ENCODE results near the gene CBFA2T2. TPM values are rescaled to one million over a fixed set of nuclear protein-coding genes. Genes with fewer than 3 reads are reported as not detected.
A peak's percentile ranks its signal among the peaks of the same experiment; 100 is the strongest.
"Not testable (repeated sequence)": the region's sequence is repeated elsewhere in the genome, so short reads cannot be mapped to it uniquely, and the experiment has no call there.

Gene CBFA2T2
- total RNA-seq, 1 donor from 2014 or later: 13.6 TPM

GRCh38 chr20:33506576-33506975 lies 16.7 kb downstream of the CBFA2T2 start:
- no peak for DNase-seq (ENCODE audit: low read depth)

GRCh38 chr20:33507461-33507860 lies 17.6 kb downstream of the CBFA2T2 start:
- DNase-seq (ENCODE audit: low read depth): no peak

GRCh38 chr20:33508015-33508414 lies 18.1 kb downstream of the CBFA2T2 start:
- not testable (repeated sequence) for DNase-seq (ENCODE audit: low read depth)

- DNase-seq (ENCODE audit: low read depth): not testable (repeated sequence)
Measured at GRCh38 chr20:33509057-33509456, 19.2 kb downstream of the CBFA2T2 start.

- DNase-seq (ENCODE audit: low read depth): not testable (repeated sequence)
Measured at GRCh38 chr20:33511876-33512275, 22.0 kb downstream of the CBFA2T2 start.

GRCh38 chr20:33515569-33516216 lies 25.8 kb downstream of the CBFA2T2 start:
- DNase-seq (ENCODE audit: low read depth): no peak

- peak; percentile 53 for DNase-seq (ENCODE audit: low read depth)
Measured at GRCh38 chr20:33516882-33517281, 27.0 kb downstream of the CBFA2T2 start.

- peak; percentile 97 for DNase-seq (ENCODE audit: low read depth)
Measured at GRCh38 chr20:33518071-33518470, 28.2 kb downstream of the CBFA2T2 start.

- DNase-seq (ENCODE audit: low read depth): no peak
Measured at GRCh38 chr20:33521461-33521860, 31.6 kb downstream of the CBFA2T2 start.

- no peak for DNase-seq (ENCODE audit: low read depth)
Measured at GRCh38 chr20:33522256-33522820, 32.4 kb downstream of the CBFA2T2 start.

- peak; percentile 26 for DNase-seq (ENCODE audit: low read depth)
Measured at GRCh38 chr20:33524261-33524660, 34.4 kb downstream of the CBFA2T2 start.

- no peak for DNase-seq (ENCODE audit: low read depth)
Measured at GRCh38 chr20:33526769-33527168, 36.9 kb downstream of the CBFA2T2 start.

GRCh38 chr20:33531047-33531877 lies 41.4 kb downstream of the CBFA2T2 start:
- peak; percentile 85 for DNase-seq (ENCODE audit: low read depth)

- DNase-seq (ENCODE audit: low read depth): no peak
Measured at GRCh38 chr20:33531885-33532284, 42.0 kb downstream of the CBFA2T2 start.

- no peak for DNase-seq (ENCODE audit: low read depth)
Measured at GRCh38 chr20:33532753-33533459, 43.0 kb downstream of the CBFA2T2 start.

- not testable (repeated sequence) for DNase-seq (ENCODE audit: low read depth)
Measured at GRCh38 chr20:33535717-33536116, 45.8 kb downstream of the CBFA2T2 start.

- no peak for DNase-seq (ENCODE audit: low read depth)
Measured at GRCh38 chr20:33537608-33538007, 47.7 kb downstream of the CBFA2T2 start.

GRCh38 chr20:33539129-33539528 lies 49.2 kb downstream of the CBFA2T2 start:
- peak; percentile 78 for DNase-seq (ENCODE audit: low read depth)

- peak; percentile 30 for DNase-seq (ENCODE audit: low read depth)
Measured at GRCh38 chr20:33540427-33540826, 50.5 kb downstream of the CBFA2T2 start.

GRCh38 chr20:33541074-33541473 lies 51.2 kb downstream of the CBFA2T2 start:
- no peak for DNase-seq (ENCODE audit: low read depth)

GRCh38 chr20:33541797-33542196 lies 51.9 kb downstream of the CBFA2T2 start:
- DNase-seq (ENCODE audit: low read depth): no peak

- DNase-seq (ENCODE audit: low read depth): no peak
Measured at GRCh38 chr20:33545763-33546162, 55.9 kb downstream of the CBFA2T2 start.
